Activated CD4-positive, CD25-positive, alpha-beta regulatory T cell treated with anti-CD3 and anti-CD28 coated beads, Interleukin-2, amount 50 U/mL, for 24 hours (primary cell): ENCODE measurements around the gene STAT3.
"Not testable (repeated sequence)": the region's sequence is repeated elsewhere in the genome, so short reads cannot be mapped to it uniquely, and the experiment has no call there.

Source experiments
- ATAC-seq, 2 donors: fragments of 150-1000 bp; cut with Tn5 transposase; one replicate each; pipeline ENCODE4 v1.10.0; 2021; ENCODE audit warnings: mild to moderate bottlenecking in 1 of 2, moderate library complexity in 1 of 2

Gene STAT3

GRCh38 chr17:42313773-42314566, 74.3 kb downstream of the STAT3 start:
- no peak for ATAC-seq

GRCh38 chr17:42313389-42313772, 74.9 kb downstream of the STAT3 start:
- ATAC-seq: no peak

GRCh38 chr17:42312285-42313130, 75.7 kb downstream of the STAT3 start:
- peak; percentile 69 to 72 for ATAC-seq

GRCh38 chr17:42312035-42312284, 76.3 kb downstream of the STAT3 start:
- ATAC-seq: no peak

GRCh38 chr17:42311240-42312034, 76.8 kb downstream of the STAT3 start:
- no peak for ATAC-seq

GRCh38 chr17:42310787-42311215, 77.4 kb downstream of the STAT3 start:
- ATAC-seq: peak; percentile 47 to 48

GRCh38 chr17:42309986-42310786, 78.1 kb downstream of the STAT3 start:
- no peak for ATAC-seq

GRCh38 chr17:42309142-42309541, 79.1 kb downstream of the STAT3 start:
- no peak for ATAC-seq

GRCh38 chr17:42308446-42308845, 79.8 kb downstream of the STAT3 start:
- no peak for ATAC-seq

- no peak for ATAC-seq
These were observed 80.8 kb downstream of the STAT3 start for GRCh38 chr17:42307362-42307927.

GRCh38 chr17:42306385-42306667, 81.9 kb downstream of the STAT3 start:
- no peak for ATAC-seq

GRCh38 chr17:42305543-42306384, 82.5 kb downstream of the STAT3 start:
- no peak for ATAC-seq

GRCh38 chr17:42305031-42305330, 83.3 kb downstream of the STAT3 start:
- not testable (repeated sequence) for ATAC-seq

- ATAC-seq: no peak
These were observed 83.8 kb downstream of the STAT3 start for GRCh38 chr17:42304187-42305030.

GRCh38 chr17:42303694-42304093, 84.5 kb downstream of the STAT3 start:
- ATAC-seq: no peak

GRCh38 chr17:42301022-42301421, 87.2 kb downstream of the STAT3 start:
- ATAC-seq: no peak

GRCh38 chr17:42299913-42300312, 88.3 kb downstream of the STAT3 start:
- not testable (repeated sequence) for ATAC-seq

- ATAC-seq: not testable (repeated sequence)
These were observed 88.9 kb downstream of the STAT3 start for GRCh38 chr17:42299361-42299760.

GRCh38 chr17:42297775-42298174, 90.5 kb downstream of the STAT3 start:
- ATAC-seq: not testable (repeated sequence)

- no peak for ATAC-seq
These were observed 92.2 kb downstream of the STAT3 start for GRCh38 chr17:42296012-42296411.
